Activated naive CD8-positive, alpha-beta T cell treated with anti-CD3 and anti-CD28 coated beads for 36 hours (primary cell): ENCODE measurements around the gene MEGF10. TPM values are rescaled to one million over a fixed set of nuclear protein-coding genes. Genes with fewer than 3 reads are reported as not detected.
"Not testable (repeated sequence)": the region's sequence is repeated elsewhere in the genome, so short reads cannot be mapped to it uniquely, and the experiment has no call there.

Experiments
- DNase-seq: peaks from one replicate; pipeline ENCODE4 v3.0.0; 2021
- H3K27ac Mint-ChIP-seq: one replicate; pipeline ENCODE4 v1.8.0; 2022; ENCODE audit warnings: mild to moderate bottlenecking, moderate library complexity, mixed read lengths
- H3K27me3 Mint-ChIP-seq: one replicate; pipeline ENCODE4 v1.8.0; 2022; ENCODE audit warnings: mild to moderate bottlenecking, mixed read lengths
- H3K36me3 Mint-ChIP-seq: one replicate; pipeline ENCODE4 v1.8.0; 2021; ENCODE audit warnings: mild to moderate bottlenecking, mixed read lengths
- H3K4me1 Mint-ChIP-seq: one replicate; pipeline ENCODE4 v1.8.0; 2021; ENCODE audit warnings: mixed read lengths
- H3K4me3 Mint-ChIP-seq: one replicate; pipeline ENCODE4 v1.8.0; 2022; ENCODE audit warnings: mild to moderate bottlenecking, moderate library complexity, mixed read lengths
- H3K9me3 Mint-ChIP-seq: one replicate; pipeline ENCODE4 v1.8.0; 2022; ENCODE audit warnings: mixed read lengths
- total RNA-seq, 2 experiments: library from RNA; stranded (reverse); gene quantifications; one replicate each; pipeline ENCODE4 v1.2.3, GENCODE V29; 2021

MEGF10 gene
- total RNA-seq, 2 experiments from 2014 or later, result not detected

GRCh38 chr5:127292030-127292735 lies 1.6 kb downstream of the MEGF10 start:
- Mint-ChIP-seq H3K4me3 (no peak overlapping the region), H3K36me3 (no peaks in the 10 kb centered on the region), H3K27me3 (peaks cover 68% of the 10 kb centered on the region), H3K27ac (no peak overlapping the region), H3K9me3 (peaks cover 3% of the 10 kb centered on the region), H3K4me1 (peaks cover 5% of the 10 kb centered on the region)
- no peak for DNase-seq

GRCh38 chr5:127293373-127293772 lies 2.8 kb downstream of the MEGF10 start:
- Mint-ChIP-seq H3K4me1 (peaks cover 5% of the 10 kb centered on the region), H3K36me3 (no peaks in the 10 kb centered on the region), H3K27me3 (peaks cover 66% of the 10 kb centered on the region), H3K27ac (no peak overlapping the region), H3K4me3 (no peak overlapping the region), H3K9me3 (peaks cover 3% of the 10 kb centered on the region)
- no peak for DNase-seq

- H3K36me3 Mint-ChIP-seq, result no peaks in the 10 kb centered on the region
- DNase-seq, result no peak
- no peak overlapping the region for H3K27ac Mint-ChIP-seq
- no peak overlapping the region for H3K4me3 Mint-ChIP-seq
- peaks cover 5% of the 10 kb centered on the region for H3K4me1 Mint-ChIP-seq
- peaks cover 51% of the 10 kb centered on the region for H3K27me3 Mint-ChIP-seq
- no peaks in the 10 kb centered on the region for H3K9me3 Mint-ChIP-seq
These were observed 4.2 kb downstream of the MEGF10 start for GRCh38 chr5:127294829-127295228.

- H3K4me1 Mint-ChIP-seq, result peaks cover 5% of the 10 kb centered on the region
- DNase-seq, result no peak
- no peak overlapping the region for H3K27ac Mint-ChIP-seq
- H3K9me3 Mint-ChIP-seq, result no peaks in the 10 kb centered on the region
- H3K36me3 Mint-ChIP-seq, result no peaks in the 10 kb centered on the region
- peaks cover 45% of the 10 kb centered on the region for H3K27me3 Mint-ChIP-seq
- H3K4me3 Mint-ChIP-seq, result no peak overlapping the region
These were observed 4.9 kb downstream of the MEGF10 start for GRCh38 chr5:127295454-127295853.

GRCh38 chr5:127296321-127296720 lies 5.7 kb downstream of the MEGF10 start:
- DNase-seq, result no peak
- H3K27me3 Mint-ChIP-seq, result peaks cover 43% of the 10 kb centered on the region

GRCh38 chr5:127296894-127297293 lies 6.3 kb downstream of the MEGF10 start:
- DNase-seq, H3K36me3 Mint-ChIP-seq, H3K27ac Mint-ChIP-seq, H3K4me3 Mint-ChIP-seq, H3K4me1 Mint-ChIP-seq, H3K9me3 Mint-ChIP-seq: not testable (repeated sequence)
- H3K27me3 Mint-ChIP-seq, result peaks cover 38% of the 10 kb centered on the region

More at GRCh38 chr5:127296321-127296720, 5.7 kb downstream of the MEGF10 start:
- no peaks in the 10 kb centered on the region for H3K4me1 Mint-ChIP-seq
- no peak overlapping the region for H3K27ac Mint-ChIP-seq
- no peaks in the 10 kb centered on the region for H3K9me3 Mint-ChIP-seq
- no peak overlapping the region for H3K4me3 Mint-ChIP-seq
- H3K36me3 Mint-ChIP-seq, result no peaks in the 10 kb centered on the region

GRCh38 chr5:127297348-127298035 lies 6.9 kb downstream of the MEGF10 start:
- no peak overlapping the region for H3K27ac Mint-ChIP-seq
- DNase-seq, result no peak
- no peak overlapping the region for H3K4me3 Mint-ChIP-seq
- no peaks in the 10 kb centered on the region for H3K4me1 Mint-ChIP-seq
- H3K9me3 Mint-ChIP-seq, result no peaks in the 10 kb centered on the region
- peaks cover 35% of the 10 kb centered on the region for H3K27me3 Mint-ChIP-seq
- no peaks in the 10 kb centered on the region for H3K36me3 Mint-ChIP-seq

- Mint-ChIP-seq H3K9me3 (no peaks in the 10 kb centered on the region), H3K27ac (no peak overlapping the region), H3K27me3 (peaks cover 34% of the 10 kb centered on the region), H3K36me3 (no peaks in the 10 kb centered on the region), H3K4me1 (no peaks in the 10 kb centered on the region), H3K4me3 (no peak overlapping the region)
- DNase-seq, result no peak
These were observed 7.4 kb downstream of the MEGF10 start for GRCh38 chr5:127298036-127298429.

- Mint-ChIP-seq H3K27me3 (peaks cover 27% of the 10 kb centered on the region), H3K4me1 (no peaks in the 10 kb centered on the region), H3K9me3 (no peaks in the 10 kb centered on the region), H3K36me3 (no peaks in the 10 kb centered on the region), H3K27ac (no peak overlapping the region), H3K4me3 (no peak overlapping the region)
- DNase-seq, result no peak
These were observed 8.1 kb downstream of the MEGF10 start for GRCh38 chr5:127298656-127299055.

- no peaks in the 10 kb centered on the region for H3K36me3 Mint-ChIP-seq
- no peaks in the 10 kb centered on the region for H3K4me1 Mint-ChIP-seq
- no peaks in the 10 kb centered on the region for H3K9me3 Mint-ChIP-seq
- peaks cover 19% of the 10 kb centered on the region for H3K27me3 Mint-ChIP-seq
- no peak overlapping the region for H3K4me3 Mint-ChIP-seq
- no peak overlapping the region for H3K27ac Mint-ChIP-seq
- DNase-seq, result no peak
These were observed 9.1 kb downstream of the MEGF10 start for GRCh38 chr5:127299678-127300077.

GRCh38 chr5:127302509-127302908 lies 11.9 kb downstream of the MEGF10 start:
- no peak for DNase-seq
- H3K27me3 Mint-ChIP-seq, result peaks cover 12% of the 10 kb centered on the region
- no peaks in the 10 kb centered on the region for H3K36me3 Mint-ChIP-seq
- no peaks in the 10 kb centered on the region for H3K9me3 Mint-ChIP-seq
- no peak overlapping the region for H3K27ac Mint-ChIP-seq
- no peak overlapping the region for H3K4me3 Mint-ChIP-seq
- H3K4me1 Mint-ChIP-seq, result no peaks in the 10 kb centered on the region

GRCh38 chr5:127303404-127303803 lies 12.8 kb downstream of the MEGF10 start:
- H3K27ac Mint-ChIP-seq, result no peak overlapping the region
- H3K4me1 Mint-ChIP-seq, result no peaks in the 10 kb centered on the region
- no peak for DNase-seq
- H3K4me3 Mint-ChIP-seq, result no peak overlapping the region
- peaks cover 7% of the 10 kb centered on the region for H3K27me3 Mint-ChIP-seq
- no peaks in the 10 kb centered on the region for H3K9me3 Mint-ChIP-seq
- H3K36me3 Mint-ChIP-seq, result no peaks in the 10 kb centered on the region

- Mint-ChIP-seq H3K9me3 (no peaks in the 10 kb centered on the region), H3K27me3 (peaks cover 7% of the 10 kb centered on the region), H3K36me3 (no peaks in the 10 kb centered on the region), H3K4me3 (no peak overlapping the region), H3K27ac (no peak overlapping the region), H3K4me1 (no peaks in the 10 kb centered on the region)
- DNase-seq, result no peak
These were observed 14.9 kb downstream of the MEGF10 start for GRCh38 chr5:127305493-127305892.

- no peaks in the 10 kb centered on the region for H3K9me3 Mint-ChIP-seq
- no peaks in the 10 kb centered on the region for H3K4me1 Mint-ChIP-seq
- no peak for DNase-seq
- no peak overlapping the region for H3K4me3 Mint-ChIP-seq
- peaks cover 2% of the 10 kb centered on the region for H3K27me3 Mint-ChIP-seq
- no peak overlapping the region for H3K27ac Mint-ChIP-seq
- no peaks in the 10 kb centered on the region for H3K36me3 Mint-ChIP-seq
These were observed 15.4 kb downstream of the MEGF10 start for GRCh38 chr5:127306036-127306435.

- Mint-ChIP-seq H3K36me3 (no peaks in the 10 kb centered on the region), H3K27me3 (no peaks in the 10 kb centered on the region), H3K4me1 (no peaks in the 10 kb centered on the region), H3K4me3 (no peak overlapping the region), H3K27ac (no peak overlapping the region), H3K9me3 (no peaks in the 10 kb centered on the region)
- DNase-seq, result no peak
These were observed 16.1 kb downstream of the MEGF10 start for GRCh38 chr5:127306647-127307046.

GRCh38 chr5:127307868-127308267 lies 17.3 kb downstream of the MEGF10 start:
- no peaks in the 10 kb centered on the region for H3K36me3 Mint-ChIP-seq
- no peaks in the 10 kb centered on the region for H3K4me1 Mint-ChIP-seq
- H3K27me3 Mint-ChIP-seq, result no peaks in the 10 kb centered on the region
- no peak for DNase-seq
- H3K27ac Mint-ChIP-seq, result no peak overlapping the region
- no peak overlapping the region for H3K4me3 Mint-ChIP-seq
- H3K9me3 Mint-ChIP-seq, result no peaks in the 10 kb centered on the region
